ENCODE data around the gene MLLT1.
A peak's percentile ranks its signal among the peaks of the same experiment; 100 is the strongest.

MLLT1 gene

DNA sequence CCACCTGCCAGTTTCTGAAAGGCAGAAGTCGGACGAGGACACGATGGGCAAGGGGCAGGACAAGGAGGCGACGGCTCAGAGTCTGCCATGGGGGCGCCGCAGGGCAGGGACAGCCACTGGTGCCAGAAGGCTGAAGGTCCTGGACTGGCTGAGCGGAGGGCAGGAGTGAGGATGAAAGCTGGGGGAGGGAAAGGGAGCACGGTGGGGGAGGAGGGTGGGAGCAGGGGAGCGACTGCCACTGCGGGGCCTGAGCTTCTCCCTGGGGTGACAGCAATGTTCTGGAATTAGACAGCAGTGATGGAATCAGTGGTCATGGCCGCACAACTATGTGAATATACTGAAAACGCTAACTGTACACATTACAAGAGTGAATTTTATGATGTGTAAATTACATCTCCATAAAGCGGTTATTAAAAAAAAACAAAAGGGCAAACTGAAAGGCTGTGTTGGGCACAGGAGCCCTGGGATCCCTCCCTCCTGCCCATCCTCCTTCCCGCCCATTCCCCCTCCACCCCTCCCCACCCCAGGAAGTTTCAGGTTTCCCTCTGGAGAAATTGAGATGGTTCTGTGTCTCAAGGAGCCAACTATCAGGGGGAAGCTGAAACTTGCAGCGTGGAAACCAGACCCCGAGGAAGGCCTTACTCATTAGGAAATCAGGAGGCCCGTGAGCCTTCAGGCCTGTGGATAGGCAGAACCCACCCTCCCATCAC lies 15.9 kb downstream of the MLLT1 start:
- TF ChIP-seq, protein P1, sequence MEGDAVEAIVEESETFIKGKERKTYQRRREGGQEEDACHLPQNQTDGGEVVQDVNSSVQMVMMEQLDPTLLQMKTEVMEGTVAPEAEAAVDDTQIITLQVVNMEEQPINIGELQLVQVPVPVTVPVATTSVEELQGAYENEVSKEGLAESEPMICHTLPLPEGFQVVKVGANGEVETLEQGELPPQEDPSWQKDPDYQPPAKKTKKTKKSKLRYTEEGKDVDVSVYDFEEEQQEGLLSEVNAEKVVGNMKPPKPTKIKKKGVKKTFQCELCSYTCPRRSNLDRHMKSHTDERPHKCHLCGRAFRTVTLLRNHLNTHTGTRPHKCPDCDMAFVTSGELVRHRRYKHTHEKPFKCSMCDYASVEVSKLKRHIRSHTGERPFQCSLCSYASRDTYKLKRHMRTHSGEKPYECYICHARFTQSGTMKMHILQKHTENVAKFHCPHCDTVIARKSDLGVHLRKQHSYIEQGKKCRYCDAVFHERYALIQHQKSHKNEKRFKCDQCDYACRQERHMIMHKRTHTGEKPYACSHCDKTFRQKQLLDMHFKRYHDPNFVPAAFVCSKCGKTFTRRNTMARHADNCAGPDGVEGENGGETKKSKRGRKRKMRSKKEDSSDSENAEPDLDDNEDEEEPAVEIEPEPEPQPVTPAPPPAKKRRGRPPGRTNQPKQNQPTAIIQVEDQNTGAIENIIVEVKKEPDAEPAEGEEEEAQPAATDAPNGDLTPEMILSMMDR (conservative IDR thresholded peaks at IDR 0.05; ENCODE audit: low read depth, low read length), result no peak
- DNase-seq (ENCODE audit: low read depth), result no peak
- no peak overlapping the region for H3K4me3 ChIP-seq (ENCODE audit: low read length)

- H3K4me3 ChIP-seq (ENCODE audit: low read length), result no peak overlapping the region
- TF ChIP-seq, protein P1 (conservative IDR thresholded peaks at IDR 0.05; ENCODE audit: low read depth, low read length), result no peak
These were observed 16.5 kb downstream of the MLLT1 start for GRCh38 chr19:6263306-6263705.

DNA sequence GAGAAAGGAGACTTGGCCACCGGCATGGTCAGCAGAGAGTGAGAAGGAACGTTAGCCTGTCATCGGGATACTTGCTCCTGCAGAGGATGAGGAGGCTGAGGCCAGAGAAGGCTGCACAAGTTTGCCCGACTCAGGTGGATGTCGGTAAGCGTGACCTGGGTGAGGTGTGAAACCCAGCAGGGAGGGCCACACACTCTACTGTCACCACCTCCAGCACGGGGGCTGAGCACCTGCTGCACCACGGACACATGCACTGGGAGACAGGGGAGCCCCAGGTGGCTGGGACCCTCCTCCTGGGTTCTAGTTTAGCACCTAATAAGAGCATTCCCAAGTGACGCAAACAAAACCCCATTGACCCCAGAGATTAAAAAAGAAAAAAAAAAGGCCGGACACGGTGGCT lies 17.3 kb downstream of the MLLT1 start:
- TF ChIP-seq, protein P1 (conservative IDR thresholded peaks at IDR 0.05; ENCODE audit: low read depth, low read length), result no peak
- DNase-seq (ENCODE audit: low read depth), result no peak
- no peak overlapping the region for H3K4me3 ChIP-seq (ENCODE audit: low read length)

More at GRCh38 chr19:6263306-6263705, 16.5 kb downstream of the MLLT1 start:
- no peak for DNase-seq (ENCODE audit: low read depth)

GRCh38 chr19:6261883-6262282 lies 17.9 kb downstream of the MLLT1 start:
- no peak overlapping the region for H3K4me3 ChIP-seq (ENCODE audit: low read length)
- DNase-seq (ENCODE audit: low read depth), result no peak
- TF ChIP-seq, protein P1 (conservative IDR thresholded peaks at IDR 0.05; ENCODE audit: low read depth, low read length), result no peak

DNA sequence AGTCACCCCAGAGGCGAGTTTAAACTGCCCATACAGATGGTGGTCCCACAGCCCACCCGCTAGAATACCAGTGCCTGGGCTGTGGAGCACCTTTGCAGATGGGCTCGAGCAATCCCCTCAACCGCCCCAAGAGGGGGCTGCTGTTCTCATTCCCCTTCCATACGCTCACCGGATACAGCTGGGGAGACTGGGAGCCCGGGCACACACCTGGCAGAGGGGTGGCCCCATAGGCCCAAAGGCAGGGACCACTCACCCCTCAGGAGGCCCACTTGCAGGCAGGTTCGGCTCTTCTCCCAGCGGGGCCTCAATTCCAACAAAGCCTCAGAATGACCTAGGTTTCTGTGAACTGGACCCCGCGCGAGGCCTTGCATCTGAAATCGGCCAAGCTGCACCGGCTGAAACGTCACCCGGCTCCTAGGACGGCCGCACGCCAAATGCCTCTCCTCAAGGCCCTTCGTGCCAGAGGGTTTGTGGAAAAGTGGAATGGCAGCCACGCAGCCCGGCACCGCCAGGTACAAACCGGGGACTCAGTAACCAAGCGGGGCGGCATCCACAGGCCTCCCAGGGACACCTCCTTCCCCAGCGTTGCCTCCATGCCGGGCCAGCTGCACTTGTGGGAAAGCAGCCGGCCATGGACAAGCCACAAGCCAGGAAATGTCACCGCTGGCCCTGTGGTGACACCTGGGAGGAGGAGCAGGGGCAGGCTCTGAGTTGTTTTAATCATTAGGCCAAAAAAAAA lies 18.7 kb downstream of the MLLT1 start:
- TF ChIP-seq, protein P1 (conservative IDR thresholded peaks at IDR 0.05; ENCODE audit: low read depth, low read length), result peak; percentile 72
- DNase-seq (ENCODE audit: low read depth), result no peak
- H3K4me3 ChIP-seq (ENCODE audit: low read length), result no peak overlapping the region

- DNase-seq (ENCODE audit: low read depth), result no peak
- TF ChIP-seq, protein P1 (conservative IDR thresholded peaks at IDR 0.05; ENCODE audit: low read depth, low read length), result no peak
- no peak overlapping the region for H3K4me3 ChIP-seq (ENCODE audit: low read length)
These were observed 19.4 kb downstream of the MLLT1 start for GRCh38 chr19:6260376-6260775.

Measured in retinal pigment epithelial cell (primary cell).